A549 (cell line): Measurements from ENCODE around the gene TBC1D20. TPM values are rescaled to one million over a fixed set of nuclear protein-coding genes. Genes with fewer than 3 reads are reported as not detected.

Experiments
- ATAC-seq, 2 experiments: fragments of 200-7000 bp in 1 of 2; fragments of >200 bp in 1 of 2; cut with Nextera tagmentation in 1 of 2; cut with Tn5 transposase in 1 of 2; 3 replicates each; pipeline versions ENCODE4 v1.8.0 to v1.9.1; 2018 to 2020; ENCODE audit warnings: mild to moderate bottlenecking in 1 of 2, moderate library complexity in 1 of 2
- CTCF ChIA-PET: fragments of 300-600 bp; sonication (Branson Sonifier 250); formaldehyde crosslinking; extraction: SDS; loops from one replicate; lab custom pipeline; 2021; ENCODE audit warnings: antibody characterized with exemption, inconsistent platforms; lab: Yijun Ruan, JAX
- POLR2A ChIA-PET: fragments of 350-600 bp; formaldehyde crosslinking; extraction: SDS; loops from one replicate; lab custom pipeline; 2021; ENCODE audit warnings: antibody characterized with exemption, inconsistent platforms; lab: Yijun Ruan, JAX
- DNase-seq, 2 experiments: peaks; one replicate each; pipeline versions ENCODE4 v3.0.0 to v3.0.0-alpha.2; 2011 to 2016; ENCODE audit warnings: low read depth in 1 of 2, low spot score in 1 of 2
- FAIRE-seq: peaks from 2 replicates; lab custom pipeline; 2011; peaks lifted over from hg19 to GRCh38; lab: Jason Lieb, UNC
- H3K27ac ChIP-seq, 2 experiments: fragments of >200 bp; sonication (Bioruptor Twin); formaldehyde crosslinking; 3 replicates each; pipeline ENCODE4 v1.5.1; 2016 to 2017
- H3K4me1 ChIP-seq: fragments of >200 bp; sonication (Bioruptor Twin); formaldehyde crosslinking; 3 replicates; pipeline ENCODE4 v1.6.1; 2016
- H3K4me2 ChIP-seq: fragments of >200 bp; sonication (Bioruptor Twin); formaldehyde crosslinking; 3 replicates; pipeline ENCODE4 v1.6.1; 2016
- H3K4me3 ChIP-seq: fragments of >200 bp; sonication (Bioruptor Twin); formaldehyde crosslinking; 3 replicates; pipeline ENCODE4 v1.5.1; 2016
- H3K9me3 ChIP-seq: fragments of >200 bp; sonication (Bioruptor Twin); formaldehyde crosslinking; 3 replicates; pipeline ENCODE4 v1.6.1; 2016
- BHLHE40 ChIP-seq: IDR thresholded peaks from 2 replicates; pipeline ENCODE4 v1.6.1; 2012; ENCODE audit warnings: low read depth, low read length, inconsistent platforms
- CEBPB ChIP-seq, 2 experiments: fragments of >200 bp in 1 of 2; sonication (Bioruptor Twin) in 1 of 2; formaldehyde crosslinking in 1 of 2; IDR thresholded peaks; 2 replicates each; pipeline ENCODE4 v1.6.1; 2012 to 2016
- ESRRA ChIP-seq: fragments of 150-350 bp; IDR thresholded peaks from 2 replicates; pipeline ENCODE4 v1.6.1; 2014; ENCODE audit warnings: mild to moderate bottlenecking, low read length, borderline replicate concordance
- FOSB ChIP-seq: fragments of 250-450 bp; sonication (Bioruptor Pico); IDR thresholded peaks from 2 replicates; pipeline ENCODE4 v1.5.0; 2020; ENCODE audit warnings: mild to moderate bottlenecking, moderate library complexity
- GATA3 ChIP-seq: IDR thresholded peaks from 2 replicates; pipeline ENCODE4 v1.6.1; 2012; ENCODE audit warnings: borderline replicate concordance
- HDAC2 ChIP-seq: fragments of 200-600 bp; sonication (generic); IDR thresholded peaks from 2 replicates; pipeline ENCODE4 v1.6.1; 2016
- HOXB13 ChIP-seq: fragments of 250-450 bp; sonication (Bioruptor Pico); IDR thresholded peaks from 2 replicates; pipeline ENCODE4 v1.5.0; 2020; ENCODE audit warnings: low read depth, mild to moderate bottlenecking, moderate library complexity
- JUN ChIP-seq, 2 experiments: fragments of >200 bp; sonication (Bioruptor Twin); formaldehyde crosslinking; IDR thresholded peaks; 2 replicates in 1 of 2; 3 replicates in 1 of 2; pipeline ENCODE4 v1.6.1; 2016 to 2017
- JUNB ChIP-seq: fragments of >200 bp; sonication (Bioruptor Twin); formaldehyde crosslinking; IDR thresholded peaks from 2 replicates; pipeline ENCODE4 v1.6.1; 2016
- MAFK ChIP-seq: fragments of 450-650 bp; IDR thresholded peaks from 2 replicates; pipeline ENCODE4 v1.6.1; 2014; ENCODE audit not compliant: partially characterized antibody
- MAZ ChIP-seq: fragments of 150-350 bp; IDR thresholded peaks from 2 replicates; pipeline ENCODE4 v1.6.1; 2014; ENCODE audit warnings: antibody characterized with exemption, low read depth, low read length, borderline replicate concordance
- MYC ChIP-seq: IDR thresholded peaks from 2 replicates; pipeline ENCODE4 v1.6.1; 2012; ENCODE audit warnings: mild to moderate bottlenecking, inconsistent platforms, low read length, improper control_type of control experiment, borderline replicate concordance
- NR3C1 ChIP-seq: fragments of >200 bp; sonication (Bioruptor Twin); formaldehyde crosslinking; IDR thresholded peaks from 3 replicates; pipeline ENCODE4 v1.6.1; 2017
- POLR2A ChIP-seq: IDR thresholded peaks from 2 replicates; pipeline ENCODE4 v1.6.1; 2012; ENCODE audit warnings: mild to moderate bottlenecking, low read length
- RAD21 ChIP-seq, 2 experiments: fragments of >200 bp in 1 of 2; sonication (Bioruptor Twin) in 1 of 2; formaldehyde crosslinking in 1 of 2; IDR thresholded peaks in 1 of 2; conservative IDR thresholded peaks in 1 of 2; 2 replicates in 1 of 2; 3 replicates in 1 of 2; pipeline ENCODE4 v1.6.1; 2012 to 2018; ENCODE audit warnings: inconsistent platforms in 1 of 2
- RARB ChIP-seq: fragments of 250-450 bp; sonication (Bioruptor Pico); IDR thresholded peaks from 2 replicates; pipeline ENCODE4 v1.8.0; 2021; ENCODE audit warnings: mild to moderate bottlenecking, moderate library complexity
- RCOR1 ChIP-seq: fragments of 150-350 bp; IDR thresholded peaks from 2 replicates; pipeline ENCODE4 v1.6.1; 2014; ENCODE audit warnings: antibody characterized with exemption, low read length, low read depth
- RFX5 ChIP-seq: fragments of 450-650 bp; IDR thresholded peaks from 2 replicates; pipeline ENCODE4 v1.7.1; 2014; ENCODE audit warnings: antibody characterized with exemption, mild to moderate bottlenecking, moderate library complexity
- SMC3 ChIP-seq: fragments of >200 bp; sonication (Bioruptor Twin); formaldehyde crosslinking; IDR thresholded peaks from 3 replicates; pipeline ENCODE4 v1.6.1; 2018; ENCODE audit warnings: inconsistent platforms
- TFCP2L1 ChIP-seq: fragments of 250-450 bp; sonication (Bioruptor Pico); IDR thresholded peaks from 2 replicates; pipeline ENCODE4 v1.5.0; 2021; ENCODE audit warnings: mild to moderate bottlenecking
- ZC3H11A ChIP-seq: fragments of 450-650 bp; IDR thresholded peaks from 2 replicates; pipeline ENCODE4 v1.6.1; 2014; ENCODE audit warnings: antibody characterized with exemption, mild to moderate bottlenecking
- WGBS: methylation state at CpG from one replicate; pipeline ENCODE4 v1.1.6; 2017; ENCODE audit errors: missing lambda C conversion rate; 5-methylcytosine and 5-hydroxymethylcytosine counted together
- polyA plus RNA-seq, 4 experiments: library from polyadenylated mRNA; depleted of rRNA in 3 of 4; stranded (reverse); fragments of >200 nt; fragmentation: RNase III in 1 of 4; extraction: RNeasy Plus Mini Kit Qiagen cat#74134 plus additional on column Dnase treatment in 1 of 4; gene quantifications; 2 replicates in 3 of 4; 3 replicates in 1 of 4; pipeline ENCODE4 v1.2.3, GENCODE V29; 2011 to 2017
- TF ChIP-seq, protein P1 (sequence below): IDR thresholded peaks from 2 replicates; pipeline ENCODE4 v1.6.1; 2012
- TF ChIP-seq, protein P2 (sequence below): IDR thresholded peaks from 2 replicates; pipeline ENCODE4 v1.6.1; 2012; ENCODE audit warnings: low read depth, borderline replicate concordance
- TF ChIP-seq, protein P3 (sequence below): fragments of 250-450 bp; sonication (Bioruptor Pico); IDR thresholded peaks from 2 replicates; pipeline ENCODE4 v1.5.0; 2021; ENCODE audit warnings: mild to moderate bottlenecking, moderate library complexity, borderline replicate concordance
- TF ChIP-seq, protein P4 (sequence below): fragments of 150-350 bp; IDR thresholded peaks from 2 replicates; pipeline ENCODE4 v1.6.1; 2014; ENCODE audit warnings: low read depth, mild to moderate bottlenecking, low read length
- TF ChIP-seq, protein P5 (sequence below): fragments of >200 bp; sonication (Bioruptor Twin); formaldehyde crosslinking; IDR thresholded peaks from 3 replicates; pipeline ENCODE4 v1.6.1; 2016

TBC1D20 gene
- polyA plus RNA-seq, 2 of the 4 experiments (the other 2 are of a cell fraction) = 28.0 to 43.4 TPM

DNA sequence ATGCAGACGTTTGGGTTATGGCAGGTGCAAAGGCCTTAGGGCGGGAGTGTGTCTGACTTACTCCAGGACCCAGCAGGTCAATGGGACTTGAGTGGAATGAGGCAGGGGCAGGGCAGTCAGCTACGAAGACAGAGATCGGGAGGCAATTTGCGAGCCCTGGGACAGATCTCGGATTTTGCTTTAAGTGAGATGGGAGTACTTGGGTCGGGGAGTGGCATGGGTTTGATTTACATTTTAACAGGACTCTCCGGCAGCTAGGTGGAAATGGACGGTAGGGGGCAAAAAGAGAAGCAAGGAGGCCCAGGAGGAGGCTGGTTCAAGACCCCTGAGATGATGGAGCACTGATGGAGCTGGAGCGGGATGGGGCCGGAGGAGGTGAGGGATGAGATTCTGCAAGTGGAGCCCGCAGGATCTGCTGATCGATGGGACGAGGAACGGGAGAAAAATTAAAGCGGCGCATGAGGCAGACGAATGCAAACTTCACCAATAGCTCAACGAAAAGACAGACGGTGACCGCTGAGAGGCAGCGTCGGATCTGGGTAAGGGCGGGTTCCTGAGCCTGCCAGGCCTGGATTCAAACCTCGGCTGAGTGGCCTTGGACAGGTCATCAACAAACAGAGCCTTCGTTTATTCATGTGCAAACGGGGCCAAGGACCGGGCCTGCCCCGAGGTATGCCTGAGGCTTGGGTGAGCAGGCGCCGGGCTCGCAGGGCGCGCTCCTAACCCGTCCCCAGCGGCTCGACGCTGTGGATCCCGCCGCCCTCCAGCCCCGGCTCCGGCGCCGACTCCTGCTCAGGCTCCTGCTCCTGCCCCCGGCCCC lies 55.0 kb downstream of the TBC1D20 start (continued):
- TF ChIP-seq MYC = no peak
- 0 out of 3 replicates have a peak, but pooled peaks have one; percentile 33 for TF ChIP-seq SMC3
- peak; percentile 94 to 97 for TF ChIP-seq JUN (IDR thresholded peaks at IDR 0.05)
- TF ChIP-seq, protein P1, sequence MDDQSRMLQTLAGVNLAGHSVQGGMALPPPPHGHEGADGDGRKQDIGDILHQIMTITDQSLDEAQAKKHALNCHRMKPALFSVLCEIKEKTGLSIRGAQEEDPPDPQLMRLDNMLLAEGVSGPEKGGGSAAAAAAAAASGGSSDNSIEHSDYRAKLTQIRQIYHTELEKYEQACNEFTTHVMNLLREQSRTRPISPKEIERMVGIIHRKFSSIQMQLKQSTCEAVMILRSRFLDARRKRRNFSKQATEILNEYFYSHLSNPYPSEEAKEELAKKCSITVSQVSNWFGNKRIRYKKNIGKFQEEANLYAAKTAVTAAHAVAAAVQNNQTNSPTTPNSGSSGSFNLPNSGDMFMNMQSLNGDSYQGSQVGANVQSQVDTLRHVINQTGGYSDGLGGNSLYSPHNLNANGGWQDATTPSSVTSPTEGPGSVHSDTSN = 0 out of 2 replicates have a peak, but pooled peaks have one; percentile 54
- no peak for TF ChIP-seq MAFK
- TF ChIP-seq, protein P2, sequence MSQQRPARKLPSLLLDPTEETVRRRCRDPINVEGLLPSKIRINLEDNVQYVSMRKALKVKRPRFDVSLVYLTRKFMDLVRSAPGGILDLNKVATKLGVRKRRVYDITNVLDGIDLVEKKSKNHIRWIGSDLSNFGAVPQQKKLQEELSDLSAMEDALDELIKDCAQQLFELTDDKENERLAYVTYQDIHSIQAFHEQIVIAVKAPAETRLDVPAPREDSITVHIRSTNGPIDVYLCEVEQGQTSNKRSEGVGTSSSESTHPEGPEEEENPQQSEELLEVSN = peak; percentile 71; the same call in 1 of the 2 replicates
- peak; percentile 88; the same call in 1 of the 2 replicates for TF ChIP-seq FOSB
- TF ChIP-seq TFCP2L1 (CRISPR knock-in tag) = peak; percentile 81
- no peak for TF ChIP-seq HDAC2
- no peak for TF ChIP-seq RARB (CRISPR knock-in tag)
- TF ChIP-seq, protein P3, sequence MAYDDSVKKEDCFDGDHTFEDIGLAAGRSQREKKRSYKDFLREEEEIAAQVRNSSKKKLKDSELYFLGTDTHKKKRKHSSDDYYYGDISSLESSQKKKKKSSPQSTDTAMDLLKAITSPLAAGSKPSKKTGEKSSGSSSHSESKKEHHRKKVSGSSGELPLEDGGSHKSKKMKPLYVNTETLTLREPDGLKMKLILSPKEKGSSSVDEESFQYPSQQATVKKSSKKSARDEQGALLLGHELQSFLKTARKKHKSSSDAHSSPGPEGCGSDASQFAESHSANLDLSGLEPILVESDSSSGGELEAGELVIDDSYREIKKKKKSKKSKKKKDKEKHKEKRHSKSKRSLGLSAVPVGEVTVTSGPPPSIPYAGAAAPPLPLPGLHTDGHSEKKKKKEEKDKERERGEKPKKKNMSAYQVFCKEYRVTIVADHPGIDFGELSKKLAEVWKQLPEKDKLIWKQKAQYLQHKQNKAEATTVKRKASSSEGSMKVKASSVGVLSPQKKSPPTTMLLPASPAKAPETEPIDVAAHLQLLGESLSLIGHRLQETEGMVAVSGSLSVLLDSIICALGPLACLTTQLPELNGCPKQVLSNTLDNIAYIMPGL (CRISPR knock-in tag) = no peak

DNA sequence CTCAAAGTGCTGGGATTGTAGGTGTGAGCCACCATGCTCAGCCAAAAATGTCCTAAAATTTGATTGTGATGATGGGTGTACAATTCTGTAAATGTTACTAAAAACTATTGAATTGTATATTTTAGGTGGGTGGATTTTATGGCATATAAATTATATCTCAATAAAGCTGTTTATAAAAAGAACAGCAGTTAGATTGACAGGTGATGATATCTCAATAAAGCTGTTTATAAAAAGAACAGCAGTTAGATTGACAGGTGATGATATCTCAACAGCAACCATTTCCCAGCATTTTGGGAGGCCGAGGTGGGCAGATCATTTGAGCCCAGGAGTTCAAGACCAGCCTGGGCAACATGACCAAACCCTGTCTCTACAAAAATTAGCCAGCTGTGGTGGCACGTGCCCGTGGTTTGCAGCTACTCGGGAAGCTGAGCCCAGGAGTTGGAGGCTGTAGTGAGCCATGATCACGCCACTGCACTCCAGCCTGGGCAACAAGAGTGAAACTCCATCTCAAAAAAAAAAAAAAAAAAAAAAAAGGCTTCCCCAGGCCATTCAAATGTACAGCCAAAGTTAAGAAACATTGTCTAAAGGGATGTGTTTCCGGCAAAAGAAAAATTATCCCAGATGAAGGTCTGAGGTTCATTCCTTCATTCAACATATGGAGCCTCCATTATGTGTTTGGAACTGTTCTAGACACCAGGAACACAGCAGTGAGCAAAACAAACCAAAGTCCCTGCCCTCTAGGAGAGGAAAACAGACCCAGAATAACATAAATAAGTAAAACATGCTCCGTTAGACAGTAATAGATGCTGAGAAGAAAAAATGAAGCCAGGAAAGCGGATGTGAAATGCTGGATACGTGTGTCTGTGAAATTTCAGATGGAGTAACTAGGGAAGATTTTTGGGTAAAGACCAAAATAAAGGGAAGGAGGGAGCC lies 55.9 kb downstream of the TBC1D20 start:
- POLR2A ChIA-PET = interaction anchor here (0.9 to 1.8 kb wide), 18 partner anchors 8 to 60 kb away, joined by 3 to 50 read pairs (median 6); partner anchors contain the start of genes NRSN2 and TRIB3
- FAIRE-seq = peak; percentile 23
- WGBS = 85% methylated on average over 9 of the region's 9 CpGs

More for the DNA sequence above, 55.9 kb downstream of the TBC1D20 start:
- H3K4me2 ChIP-seq = peak overlapping the region; percentile 88
- ATAC-seq (no peak), DNase-seq (no peak)
- H3K9me3 ChIP-seq = peaks cover 15% of the 10 kb centered on the region
- CTCF ChIA-PET = interaction anchor here (0.6 to 2.5 kb wide), 20 partner anchors 8 to 97 kb away, joined by 3 to 23 read pairs (median 4); no protein-coding TSS in a partner anchor
- peak overlapping the region; percentile 93 to 99 for H3K27ac ChIP-seq
- peaks cover 34% of the 10 kb centered on the region for H3K4me1 ChIP-seq
- TF ChIP-seq, protein P1 = no peak
- TF ChIP-seq, protein P3 (CRISPR knock-in tag) = no peak
- no peak for TF ChIP-seq RCOR1
- TF ChIP-seq, protein P4, sequence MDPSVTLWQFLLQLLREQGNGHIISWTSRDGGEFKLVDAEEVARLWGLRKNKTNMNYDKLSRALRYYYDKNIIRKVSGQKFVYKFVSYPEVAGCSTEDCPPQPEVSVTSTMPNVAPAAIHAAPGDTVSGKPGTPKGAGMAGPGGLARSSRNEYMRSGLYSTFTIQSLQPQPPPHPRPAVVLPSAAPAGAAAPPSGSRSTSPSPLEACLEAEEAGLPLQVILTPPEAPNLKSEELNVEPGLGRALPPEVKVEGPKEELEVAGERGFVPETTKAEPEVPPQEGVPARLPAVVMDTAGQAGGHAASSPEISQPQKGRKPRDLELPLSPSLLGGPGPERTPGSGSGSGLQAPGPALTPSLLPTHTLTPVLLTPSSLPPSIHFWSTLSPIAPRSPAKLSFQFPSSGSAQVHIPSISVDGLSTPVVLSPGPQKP = no peak
- no peak for TF ChIP-seq POLR2A
- TF ChIP-seq TFCP2L1 (CRISPR knock-in tag) = no peak
- TF ChIP-seq MAZ = no peak
- TF ChIP-seq NR3C1 = no peak
- TF ChIP-seq, protein P5, sequence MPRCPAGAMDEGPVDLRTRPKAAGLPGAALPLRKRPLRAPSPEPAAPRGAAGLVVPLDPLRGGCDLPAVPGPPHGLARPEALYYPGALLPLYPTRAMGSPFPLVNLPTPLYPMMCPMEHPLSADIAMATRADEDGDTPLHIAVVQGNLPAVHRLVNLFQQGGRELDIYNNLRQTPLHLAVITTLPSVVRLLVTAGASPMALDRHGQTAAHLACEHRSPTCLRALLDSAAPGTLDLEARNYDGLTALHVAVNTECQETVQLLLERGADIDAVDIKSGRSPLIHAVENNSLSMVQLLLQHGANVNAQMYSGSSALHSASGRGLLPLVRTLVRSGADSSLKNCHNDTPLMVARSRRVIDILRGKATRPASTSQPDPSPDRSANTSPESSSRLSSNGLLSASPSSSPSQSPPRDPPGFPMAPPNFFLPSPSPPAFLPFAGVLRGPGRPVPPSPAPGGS = no peak
- TF ChIP-seq JUNB = no peak
- no peak for TF ChIP-seq ESRRA
- no peak for TF ChIP-seq CEBPB (IDR thresholded peaks at IDR 0.05)
- no peak for TF ChIP-seq ZC3H11A
- TF ChIP-seq BHLHE40 = no peak
- TF ChIP-seq RFX5 = no peak
- TF ChIP-seq RAD21 (conservative IDR thresholded peaks at IDR 0.05 in 1 of 2, IDR thresholded peaks at IDR 0.05 in 1 of 2) = no peak
- TF ChIP-seq HOXB13 (CRISPR knock-in tag) = no peak
- TF ChIP-seq GATA3 = no peak
- H3K4me3 ChIP-seq = peak overlapping the region; percentile 48
